Limb (tissue), 2 donors: Measurements from ENCODE around the gene LCN6.
A peak's percentile ranks its signal among the peaks of the same experiment; 100 is the strongest.
"Not testable (repeated sequence)": the region's sequence is repeated elsewhere in the genome, so short reads cannot be mapped to it uniquely, and the experiment has no call there.

Source experiments
- DNase-seq, 2 donors: peaks; one replicate each; pipeline ENCODE4 v3.0.0-alpha.2; 2016; ENCODE audit errors: extremely low spot score in 2 of 2

Gene LCN6

GRCh38 chr9:136711751-136712689 lies 36.3 kb downstream of the LCN6 start, which contains the start of gene DIPK1B:
Gene DIPK1B, plus strand, starts transcription at chr9:136712572. Its CDS starts 94 bp downstream, at chr9:136712666.
- DNase-seq, result peak; percentile 46 to 86

DNA sequence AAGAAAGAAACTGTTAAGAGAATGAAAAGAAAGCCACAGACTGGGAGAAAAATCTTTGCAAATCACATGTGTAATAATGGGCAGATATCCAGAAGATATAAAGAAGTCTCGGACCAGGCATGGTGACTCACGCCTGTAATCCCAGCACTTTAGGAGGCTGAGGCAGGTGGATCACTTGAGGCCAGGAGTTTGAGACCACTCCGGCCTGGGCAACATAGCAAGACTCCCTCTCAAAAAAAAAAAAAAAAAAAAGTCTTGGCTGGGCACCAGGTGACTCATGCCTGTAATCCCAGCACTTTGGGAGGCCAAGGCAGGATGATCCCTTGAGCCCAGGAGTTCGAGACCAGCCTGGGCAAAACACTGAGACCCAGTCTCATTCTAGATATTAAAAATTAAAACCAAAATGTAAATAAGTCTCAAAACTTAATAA lies 37.1 kb downstream of the LCN6 start:
- DNase-seq, result not testable (repeated sequence)

DNA sequence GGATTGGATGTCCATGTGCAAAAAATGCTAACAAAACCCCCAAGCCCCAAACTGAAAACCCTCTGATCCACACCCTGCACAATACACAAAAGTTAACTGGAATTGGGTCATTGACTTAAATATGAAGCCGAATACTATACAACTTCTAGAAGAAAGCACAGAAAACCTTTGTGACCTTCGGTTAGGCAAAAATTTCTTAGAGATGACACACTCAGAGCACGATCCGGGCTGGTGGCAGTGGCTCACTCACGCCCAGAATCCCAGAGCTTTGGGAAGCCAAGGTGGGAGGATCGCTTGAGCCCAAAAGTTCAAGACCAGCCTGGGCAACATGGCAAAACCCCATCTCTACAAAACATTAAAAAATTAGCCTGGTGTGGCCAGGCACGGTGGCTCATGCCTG lies 37.8 kb downstream of the LCN6 start:
- DNase-seq, result no peak

GRCh38 chr9:136709454-136710109 lies 38.7 kb downstream of the LCN6 start:
- DNase-seq, result no peak

GRCh38 chr9:136707849-136708517 lies 40.3 kb downstream of the LCN6 start:
- DNase-seq, result no peak

- DNase-seq, result no peak
Observed at GRCh38 chr9:136707011-136707410, 41.3 kb downstream of the LCN6 start.

DNA sequence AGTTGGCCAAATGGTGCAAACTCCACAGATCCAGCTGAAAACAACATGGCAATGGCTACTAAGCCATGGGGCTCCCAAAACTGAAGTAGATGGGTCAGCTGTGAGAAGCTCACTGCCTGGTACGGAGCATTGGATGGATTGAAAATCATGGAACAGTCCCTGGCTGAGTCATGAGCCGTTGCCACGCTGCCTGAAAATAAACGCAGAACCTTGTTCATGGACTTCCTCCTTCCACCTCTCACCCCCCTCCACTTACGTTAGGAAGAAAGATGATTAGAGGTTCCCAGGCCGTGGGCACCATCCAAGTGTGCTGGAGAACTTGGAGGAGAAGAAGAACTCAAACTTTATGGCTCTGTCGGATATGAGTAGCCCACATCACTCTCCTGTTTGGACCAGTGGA lies 42.8 kb downstream of the LCN6 start:
- DNase-seq, result no peak

- not testable (repeated sequence) for DNase-seq
Observed at GRCh38 chr9:136704741-136705140, 43.6 kb downstream of the LCN6 start.

- no peak for DNase-seq
Observed at GRCh38 chr9:136703276-136703860, 45.0 kb downstream of the LCN6 start.

DNA sequence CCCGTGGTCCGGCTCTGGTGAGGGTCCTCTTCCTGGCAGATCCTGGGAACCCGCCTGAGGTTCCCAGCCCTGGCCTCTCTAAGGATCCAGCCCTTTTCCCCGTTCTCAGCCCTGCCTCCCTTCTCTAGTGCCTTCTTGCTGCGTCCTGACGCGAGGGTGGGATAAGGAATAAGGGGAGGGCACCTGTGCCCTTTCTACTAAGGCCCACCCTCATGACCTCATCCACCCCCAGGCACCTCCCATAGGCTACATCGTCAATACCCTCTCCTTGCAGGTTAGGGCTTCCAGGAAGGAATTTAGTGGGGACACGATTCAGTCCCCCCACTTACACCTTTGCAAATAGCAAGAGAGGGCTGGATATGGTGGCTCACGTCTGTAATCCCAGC lies 46.7 kb downstream of the LCN6 start:
- no peak for DNase-seq

DNA sequence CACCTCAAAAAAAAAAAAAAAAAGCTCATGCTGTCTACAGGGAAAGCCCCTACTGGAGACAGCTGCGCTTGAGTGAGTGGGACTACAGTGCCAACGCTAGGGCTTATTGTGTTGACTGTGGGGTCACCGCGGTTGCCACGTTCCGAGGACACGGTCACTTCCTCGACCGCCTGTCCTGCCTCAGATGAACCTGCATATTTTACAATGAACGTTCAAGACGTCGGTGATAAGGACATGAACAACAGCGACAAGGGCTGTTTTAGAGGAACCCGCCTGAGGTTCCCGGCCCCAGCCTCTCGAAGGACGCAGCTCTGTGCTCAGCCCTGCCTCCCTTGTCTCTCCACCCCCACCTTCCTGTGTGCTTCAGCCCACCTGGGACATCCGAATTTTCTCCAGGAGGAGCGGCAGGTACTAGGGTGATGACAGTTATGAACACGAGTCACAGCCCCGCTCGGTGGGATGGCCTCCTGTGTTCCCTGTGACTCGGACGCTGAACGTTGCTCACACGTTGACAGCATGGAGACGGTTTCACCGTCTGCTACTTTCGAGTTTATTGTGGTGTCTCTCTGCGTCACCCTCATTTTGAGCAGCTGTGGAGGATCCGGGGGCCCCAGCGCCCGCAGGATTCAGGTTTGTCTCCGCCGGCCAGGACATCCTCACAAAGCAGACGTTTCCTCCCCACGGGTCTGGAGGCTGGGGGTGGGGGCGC lies 47.2 kb downstream of the LCN6 start:
- no peak for DNase-seq

DNA sequence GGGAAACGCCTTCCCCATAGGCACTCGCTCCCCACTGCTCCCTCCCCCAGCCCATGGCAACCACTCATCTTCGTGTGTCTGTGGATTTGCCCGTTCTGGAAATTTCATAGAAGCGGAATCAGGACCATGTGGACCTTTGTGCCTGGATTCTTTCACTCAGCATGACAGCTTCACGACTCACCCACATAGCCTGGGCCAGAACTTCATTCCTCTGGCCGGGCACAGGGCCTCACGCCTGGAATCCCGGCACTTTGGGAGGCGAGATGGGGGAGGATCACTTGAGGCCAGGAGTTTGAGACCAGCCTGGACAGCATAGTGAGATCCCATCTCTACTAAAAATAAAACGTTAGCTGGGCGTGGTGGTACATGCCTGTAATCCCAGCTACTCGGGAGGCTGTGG lies 48.0 kb downstream of the LCN6 start:
- DNase-seq, result no peak

GRCh38 chr9:136698635-136699246 lies 49.6 kb downstream of the LCN6 start:
- no peak for DNase-seq

- DNase-seq, result no peak
Observed at GRCh38 chr9:136697821-136698526, 50.4 kb downstream of the LCN6 start.

DNA sequence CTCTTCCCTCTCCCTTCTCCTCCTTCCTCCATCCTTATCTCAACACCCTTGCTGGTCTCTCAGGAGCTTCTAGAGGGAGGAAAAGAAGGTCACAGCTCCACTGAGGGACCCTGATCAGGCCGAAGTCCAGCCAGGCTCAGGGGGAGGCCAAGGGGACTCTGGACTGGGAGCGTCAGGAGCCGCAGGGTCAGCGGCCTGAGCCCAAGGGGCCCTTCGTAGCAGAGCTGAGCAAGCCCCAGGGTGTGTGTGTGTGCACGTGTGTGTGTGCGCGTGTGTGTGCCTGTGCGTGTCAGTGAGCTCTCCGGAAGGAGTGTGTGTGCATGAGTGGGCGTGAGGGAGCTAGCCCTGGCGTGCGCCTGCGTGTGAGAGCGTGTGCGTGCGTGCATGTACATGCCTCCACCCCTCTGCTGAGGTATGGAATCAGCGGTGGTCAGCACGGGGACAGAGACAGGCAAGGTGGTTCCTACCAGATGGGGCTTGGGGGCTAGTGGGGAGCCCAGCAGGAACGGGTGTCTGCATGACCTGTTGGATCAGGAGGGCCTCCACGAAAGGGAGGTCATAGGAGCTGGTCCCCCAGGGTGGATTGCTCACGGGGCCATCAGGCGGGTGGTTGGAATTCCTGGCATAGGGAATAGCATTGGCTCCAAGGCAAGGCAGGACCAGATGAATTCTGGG lies 51.0 kb downstream of the LCN6 start:
- no peak for DNase-seq

DNA sequence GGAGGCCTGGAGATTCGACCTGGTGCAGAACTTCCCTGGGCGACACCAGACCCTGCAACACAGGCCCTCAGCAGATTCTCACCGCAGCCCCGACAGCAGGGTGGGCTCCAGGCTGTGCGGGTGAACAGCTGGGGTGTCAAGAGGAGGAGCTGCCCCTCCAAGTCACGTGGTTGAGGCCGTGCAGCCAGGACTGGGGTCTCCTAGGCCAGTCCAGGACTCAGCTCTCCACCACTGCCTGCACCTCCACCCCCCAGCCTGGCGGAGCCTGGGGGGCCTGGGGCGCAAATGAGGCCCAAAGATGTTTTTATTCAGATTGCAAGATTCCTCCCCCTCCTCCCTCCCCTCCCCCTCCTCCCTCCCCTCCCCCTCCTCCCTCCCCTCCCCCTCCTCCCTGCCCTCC lies 51.8 kb downstream of the LCN6 start:
- peak in 1 of 2 donors; percentile 58 for DNase-seq

- DNase-seq, result no peak
Observed at GRCh38 chr9:136695955-136696354, 52.4 kb downstream of the LCN6 start.

- no peak for DNase-seq
Observed at GRCh38 chr9:136695435-136695895, 52.9 kb downstream of the LCN6 start.

DNA sequence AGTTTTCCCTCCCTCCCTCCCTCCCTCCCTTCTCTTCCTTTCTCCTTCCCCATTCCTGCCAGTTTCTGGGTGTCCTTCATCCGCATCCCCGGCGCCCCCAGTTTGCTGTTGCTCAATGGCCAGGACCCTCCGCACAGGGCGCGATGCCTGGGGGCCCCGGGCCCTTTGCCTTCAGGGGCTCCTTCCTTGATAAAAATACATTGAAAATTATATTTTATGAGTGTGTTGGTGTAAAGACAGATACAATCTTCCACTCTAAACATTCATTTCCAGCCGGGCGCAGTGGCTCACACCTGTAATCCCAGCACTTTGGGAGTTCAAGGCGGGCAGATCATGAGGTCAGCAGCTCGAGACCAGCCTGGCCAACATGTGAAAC lies 53.5 kb downstream of the LCN6 start:
- DNase-seq, result no peak
